Panc1 (cell line): Measurements from ENCODE around the gene PPP1R8. TPM values are rescaled to one million over a fixed set of nuclear protein-coding genes. Genes with fewer than 3 reads are reported as not detected.
"Not testable (repeated sequence)": the region's sequence is repeated elsewhere in the genome, so short reads cannot be mapped to it uniquely, and the experiment has no call there.

ENCODE experiments used
- ATAC-seq: fragments of 200-7000 bp; cut with Tn5 transposase; 2 replicates; pipeline ENCODE4 v1.9.1; 2020; ENCODE audit warnings: mild to moderate bottlenecking, moderate library complexity
- BruUV-seq: library from RNA; stranded (reverse); fragments of 400-500 nt; replicated peaks from 2 replicates; lab custom pipeline; 2021; lab: Mats Ljungman, UMichigan
- CTCF ChIA-PET: fragments of 300-600 bp; sonication (Branson Sonifier 250); formaldehyde crosslinking; loops from one replicate; lab custom pipeline; 2022; ENCODE audit warnings: antibody characterized with exemption; lab: Charles Lee
- POLR2A ChIA-PET: fragments of 300-600 bp; sonication (Branson Sonifier 250); formaldehyde crosslinking; loops from one replicate; lab custom pipeline; 2022; ENCODE audit warnings: antibody characterized with exemption; lab: Charles Lee
- DNase-seq: peaks from one replicate; pipeline ENCODE4 v3.0.0-alpha.2; 2010; ENCODE audit warnings: low read depth, low spot score
- H3K27ac ChIP-seq: 2 replicates; pipeline ENCODE4 v1.5.1; 2011; ENCODE audit warnings: mild to moderate bottlenecking, low read length, inconsistent platforms
- H3K27me3 ChIP-seq: fragments of 200-500 bp; sonication (Bioruptor generic); 2 replicates; pipeline ENCODE4 v1.6.0; 2014; ENCODE audit warnings: low read length, inconsistent platforms; ENCODE audit not compliant: control insufficient read depth, insufficient read depth
- H3K36me3 ChIP-seq: fragments of 200-500 bp; sonication (Bioruptor generic); 2 replicates; pipeline ENCODE4 v1.5.1; 2014; ENCODE audit warnings: inconsistent platforms, mild to moderate bottlenecking, low read length, moderate library complexity; ENCODE audit not compliant: control insufficient read depth, insufficient read depth
- H3K4me1 ChIP-seq: 2 replicates; pipeline ENCODE4 v1.5.1; 2011; ENCODE audit warnings: inconsistent platforms, mild to moderate bottlenecking, low read length, moderate library complexity; ENCODE audit not compliant: control insufficient read depth, insufficient read depth
- H3K4me3 ChIP-seq, 2 experiments: 2 replicates each; pipeline ENCODE4 v1.5.1; 2011 to 2012; ENCODE audit warnings: low read depth in 2 of 2, low read length in 2 of 2, mild to moderate bottlenecking in 2 of 2, inconsistent platforms in 1 of 2, moderate library complexity in 1 of 2
- H3K9me3 ChIP-seq: fragments of 200-500 bp; sonication (Bioruptor generic); 2 replicates; pipeline ENCODE4 v1.5.1; 2014; ENCODE audit warnings: low read depth, mild to moderate bottlenecking, inconsistent platforms, low read length, moderate library complexity; ENCODE audit not compliant: control insufficient read depth, insufficient read depth
- POLR2AphosphoS5 ChIP-seq: IDR thresholded peaks from 2 replicates; pipeline ENCODE4 v1.6.1; 2012; ENCODE audit warnings: mild to moderate bottlenecking, low read depth, low read length, moderate library complexity
- SIN3A ChIP-seq: IDR thresholded peaks from 2 replicates; pipeline ENCODE4 v1.6.1; 2012; ENCODE audit warnings: low read depth, mild to moderate bottlenecking, low read length, moderate library complexity, borderline replicate concordance; ENCODE audit not compliant: insufficient read depth
- TCF7L2 ChIP-seq: IDR thresholded peaks from 2 replicates; pipeline ENCODE4 v1.6.1; 2011; ENCODE audit warnings: mild to moderate bottlenecking, low read depth, low read length, inconsistent platforms
- in situ Hi-C: cut with HindIII; loops from 2 replicates; pipeline ENCODE4 v1.10.0; 2016; ENCODE audit warnings: low sequenced_read_pairs, low pct_unique_long_range_greater_than_20kb
- intact Hi-C: fragments of 100-400 bp; cut with micrococcal nuclease; formaldehyde crosslinking; loops from one replicate; pipeline ENCODE4 v1.10.0; 2022; ENCODE audit not compliant: unreplicated experiment
- total RNA-seq: library from RNA; stranded (reverse); gene quantifications from one replicate; pipeline ENCODE4 v1.2.1, GENCODE V29; 2021; ENCODE audit not compliant: unreplicated experiment
- TF ChIP-seq, protein P1 (sequence below), 2 experiments: IDR thresholded peaks; 2 replicates each; pipeline ENCODE4 v1.6.1; 2011 to 2012; ENCODE audit warnings: low read depth in 2 of 2, control low read depth in 1 of 2, low read length in 1 of 2, mild to moderate bottlenecking in 1 of 2, moderate library complexity in 1 of 2; ENCODE audit not compliant: insufficient read depth in 1 of 2
- TF ChIP-seq, protein P2 (sequence below): fragments of 450-650 bp; IDR thresholded peaks from 2 replicates; pipeline ENCODE4 v1.5.1; 2017; ENCODE audit warnings: mild to moderate bottlenecking

The PPP1R8 gene
- total RNA-seq, 1 experiment from 2014 or later = 59.7 TPM

DNA sequence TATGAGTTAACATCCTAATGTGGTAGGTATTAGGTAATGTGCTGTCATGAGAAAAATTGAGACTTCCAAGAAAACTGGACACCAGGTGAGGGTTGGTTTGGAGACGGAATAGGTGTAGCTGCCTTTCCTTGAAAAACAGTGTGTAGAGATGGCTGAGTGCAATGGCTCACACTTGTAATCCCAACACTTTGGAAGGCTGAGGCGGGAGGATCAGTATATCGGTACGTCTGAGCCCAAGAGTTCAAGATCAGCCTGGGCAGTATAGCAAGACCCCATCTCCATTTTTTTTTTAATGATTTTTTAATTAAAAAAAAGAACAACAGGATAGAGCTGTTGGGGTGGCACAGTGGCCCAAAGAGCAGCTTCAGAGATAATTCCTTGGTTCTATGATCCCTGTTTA is 6.8 kb upstream of the PPP1R8 start:
- H3K9me3 ChIP-seq = no peaks in the 10 kb centered on the region
- H3K4me1 ChIP-seq = no peaks in the 10 kb centered on the region
- TF ChIP-seq POLR2AphosphoS5 (no peak), TCF7L2 (no peak)
- CTCF ChIA-PET = no interaction called here
- H3K4me3 ChIP-seq = no peak overlapping the region
- H3K27me3 ChIP-seq = no peaks in the 10 kb centered on the region
- no peak for ATAC-seq
- no TSS peak for BruUV-seq
- in situ Hi-C loops (no loop called here), intact Hi-C loops (no loop called here)
- POLR2A ChIA-PET = no interaction called here
- H3K36me3 ChIP-seq = peaks cover 9% of the 10 kb centered on the region; the same call in 1 of the 2 replicates
- DNase-seq = no peak
- H3K27ac ChIP-seq = no peak overlapping the region

DNA sequence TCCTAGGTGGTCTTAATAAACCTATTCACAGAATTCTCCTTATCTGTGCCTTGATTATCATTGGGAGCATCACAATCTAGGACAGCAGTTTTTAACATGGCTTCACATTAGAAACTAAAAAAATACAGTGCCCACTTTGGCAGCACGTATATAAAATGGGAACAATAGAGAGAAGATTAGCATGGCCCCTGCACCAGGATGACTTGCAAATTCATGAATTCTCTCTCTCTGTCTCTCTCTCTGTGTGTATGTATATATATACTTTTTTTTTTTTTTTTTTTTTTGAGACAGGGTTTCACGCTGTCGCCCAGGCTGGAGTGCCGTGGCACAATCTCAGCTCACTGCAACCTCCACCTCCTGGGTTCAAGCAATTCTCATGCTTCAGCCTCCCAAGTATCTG is 6.2 kb upstream of the PPP1R8 start:
- POLR2A ChIA-PET = no interaction called here
- CTCF ChIA-PET = no interaction called here
- H3K4me1 ChIP-seq = no peaks in the 10 kb centered on the region
- H3K27me3 ChIP-seq = no peaks in the 10 kb centered on the region
- H3K9me3 ChIP-seq = no peaks in the 10 kb centered on the region
- no peak overlapping the region for H3K4me3 ChIP-seq
- no TSS peak for BruUV-seq
- ATAC-seq (no peak), DNase-seq (no peak)
- in situ Hi-C loops = no loop called here
- H3K36me3 ChIP-seq = peaks cover 9% of the 10 kb centered on the region; the same call in 1 of the 2 replicates
- TF ChIP-seq, protein P1, sequence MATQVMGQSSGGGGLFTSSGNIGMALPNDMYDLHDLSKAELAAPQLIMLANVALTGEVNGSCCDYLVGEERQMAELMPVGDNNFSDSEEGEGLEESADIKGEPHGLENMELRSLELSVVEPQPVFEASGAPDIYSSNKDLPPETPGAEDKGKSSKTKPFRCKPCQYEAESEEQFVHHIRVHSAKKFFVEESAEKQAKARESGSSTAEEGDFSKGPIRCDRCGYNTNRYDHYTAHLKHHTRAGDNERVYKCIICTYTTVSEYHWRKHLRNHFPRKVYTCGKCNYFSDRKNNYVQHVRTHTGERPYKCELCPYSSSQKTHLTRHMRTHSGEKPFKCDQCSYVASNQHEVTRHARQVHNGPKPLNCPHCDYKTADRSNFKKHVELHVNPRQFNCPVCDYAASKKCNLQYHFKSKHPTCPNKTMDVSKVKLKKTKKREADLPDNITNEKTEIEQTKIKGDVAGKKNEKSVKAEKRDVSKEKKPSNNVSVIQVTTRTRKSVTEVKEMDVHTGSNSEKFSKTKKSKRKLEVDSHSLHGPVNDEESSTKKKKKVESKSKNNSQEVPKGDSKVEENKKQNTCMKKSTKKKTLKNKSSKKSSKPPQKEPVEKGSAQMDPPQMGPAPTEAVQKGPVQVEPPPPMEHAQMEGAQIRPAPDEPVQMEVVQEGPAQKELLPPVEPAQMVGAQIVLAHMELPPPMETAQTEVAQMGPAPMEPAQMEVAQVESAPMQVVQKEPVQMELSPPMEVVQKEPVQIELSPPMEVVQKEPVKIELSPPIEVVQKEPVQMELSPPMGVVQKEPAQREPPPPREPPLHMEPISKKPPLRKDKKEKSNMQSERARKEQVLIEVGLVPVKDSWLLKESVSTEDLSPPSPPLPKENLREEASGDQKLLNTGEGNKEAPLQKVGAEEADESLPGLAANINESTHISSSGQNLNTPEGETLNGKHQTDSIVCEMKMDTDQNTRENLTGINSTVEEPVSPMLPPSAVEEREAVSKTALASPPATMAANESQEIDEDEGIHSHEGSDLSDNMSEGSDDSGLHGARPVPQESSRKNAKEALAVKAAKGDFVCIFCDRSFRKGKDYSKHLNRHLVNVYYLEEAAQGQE (IDR thresholded peaks at IDR 0.05; ENCODE audit: insufficient read depth in 1 of 2, low read depth in 2 of 2, low read length in 1 of 2) = no peak
- TF ChIP-seq, protein P2, sequence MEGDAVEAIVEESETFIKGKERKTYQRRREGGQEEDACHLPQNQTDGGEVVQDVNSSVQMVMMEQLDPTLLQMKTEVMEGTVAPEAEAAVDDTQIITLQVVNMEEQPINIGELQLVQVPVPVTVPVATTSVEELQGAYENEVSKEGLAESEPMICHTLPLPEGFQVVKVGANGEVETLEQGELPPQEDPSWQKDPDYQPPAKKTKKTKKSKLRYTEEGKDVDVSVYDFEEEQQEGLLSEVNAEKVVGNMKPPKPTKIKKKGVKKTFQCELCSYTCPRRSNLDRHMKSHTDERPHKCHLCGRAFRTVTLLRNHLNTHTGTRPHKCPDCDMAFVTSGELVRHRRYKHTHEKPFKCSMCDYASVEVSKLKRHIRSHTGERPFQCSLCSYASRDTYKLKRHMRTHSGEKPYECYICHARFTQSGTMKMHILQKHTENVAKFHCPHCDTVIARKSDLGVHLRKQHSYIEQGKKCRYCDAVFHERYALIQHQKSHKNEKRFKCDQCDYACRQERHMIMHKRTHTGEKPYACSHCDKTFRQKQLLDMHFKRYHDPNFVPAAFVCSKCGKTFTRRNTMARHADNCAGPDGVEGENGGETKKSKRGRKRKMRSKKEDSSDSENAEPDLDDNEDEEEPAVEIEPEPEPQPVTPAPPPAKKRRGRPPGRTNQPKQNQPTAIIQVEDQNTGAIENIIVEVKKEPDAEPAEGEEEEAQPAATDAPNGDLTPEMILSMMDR = no peak
- TF ChIP-seq SIN3A (no peak), POLR2AphosphoS5 (no peak)
- no peak overlapping the region for H3K27ac ChIP-seq
- intact Hi-C loops = no loop called here

DNA sequence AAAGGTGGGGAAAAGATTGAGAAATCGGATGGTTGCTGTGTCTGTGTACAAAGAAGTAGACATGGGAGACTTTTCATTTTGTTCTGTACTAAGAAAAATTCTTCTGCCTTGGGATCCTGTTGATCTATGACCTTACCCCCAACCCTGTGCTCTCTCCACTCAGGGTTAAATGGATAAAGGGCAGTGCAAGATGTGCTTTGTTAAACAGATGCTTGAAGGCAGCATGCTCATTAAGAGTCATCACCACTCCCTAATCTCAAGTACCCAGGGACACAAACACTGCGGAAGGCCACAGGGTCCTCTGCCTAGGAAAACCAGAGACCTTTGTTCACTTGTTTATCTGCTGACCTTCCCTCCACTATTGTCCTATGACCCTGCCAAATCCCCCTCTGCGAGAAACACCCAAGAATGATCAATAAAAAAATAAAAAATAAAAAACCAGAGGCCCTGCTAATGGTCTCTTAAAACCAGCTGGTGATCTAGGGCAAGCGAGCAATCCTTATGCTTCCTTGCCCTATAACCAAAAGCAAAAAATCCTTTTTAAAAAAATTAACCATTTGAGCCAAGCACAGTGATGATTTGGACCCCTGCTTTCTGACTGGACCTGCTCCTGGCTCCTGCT is 1.1 kb upstream of the PPP1R8 start:
- BruUV-seq, POLR2A ChIA-PET, H3K27me3 ChIP-seq, ATAC-seq, DNase-seq, H3K9me3 ChIP-seq, in situ Hi-C loops, intact Hi-C loops: not testable (repeated sequence)
- CTCF ChIA-PET = interaction anchor here (1.0 kb wide), 1 partner anchor 10 kb away, joined by 12 read pairs; no protein-coding TSS in a partner anchor
- peak overlapping the region; percentile 92 to 95 for H3K4me3 ChIP-seq
- peaks cover 22% of the 10 kb centered on the region for H3K36me3 ChIP-seq
- H3K27ac ChIP-seq = peak overlapping the region; percentile 87
- H3K4me1 ChIP-seq = peaks cover 13% of the 10 kb centered on the region; the same call in 1 of the 2 replicates
